Measurements from ENCODE around the gene BYSL. TPM values are rescaled to one million over a fixed set of nuclear protein-coding genes. Genes with fewer than 3 reads are reported as not detected.

The BYSL gene
- polyA plus RNA-seq, 1 donor from 2014 or later, result 19.8 TPM

- H3K9me2 ChIP-seq (ENCODE audit: insufficient read depth, low read length), result no peaks in the 10 kb centered on the region
- no peak for TF ChIP-seq TAF1 (IDR thresholded peaks at IDR 0.05; ENCODE audit: low read depth)
- no peak for TF ChIP-seq SMC3 (conservative IDR thresholded peaks at IDR 0.05; ENCODE audit: poor library complexity)
- no peak for TF ChIP-seq RAD21 (conservative IDR thresholded peaks at IDR 0.05)
- no peak for TF ChIP-seq MXI1 (conservative IDR thresholded peaks at IDR 0.05; ENCODE audit: poor library complexity, severe bottlenecking)
- no peak for TF ChIP-seq POLR2AphosphoS5 (IDR thresholded peaks at IDR 0.05)
- TF ChIP-seq EZH2 (IDR thresholded peaks at IDR 0.05; ENCODE audit: borderline replicate concordance, insufficient read depth, low read length, poor library complexity, severe bottlenecking), result no peak
- no peak for TF ChIP-seq EP300 (conservative IDR thresholded peaks at IDR 0.05; ENCODE audit: poor library complexity, severe bottlenecking)
- no peak for TF ChIP-seq REST (IDR thresholded peaks at IDR 0.05; ENCODE audit: borderline replicate concordance)
- no peak for TF ChIP-seq CTCF (IDR thresholded peaks at IDR 0.05; ENCODE audit: poor library complexity, severe bottlenecking)
- no peaks in the 10 kb centered on the region for H3K36me3 ChIP-seq (ENCODE audit: insufficient read depth, low read length)
- H3K4me3 ChIP-seq (ENCODE audit: low read length), result no peak overlapping the region
- H3K9ac ChIP-seq (ENCODE audit: low read length), result no peak overlapping the region
- H3K27me3 ChIP-seq (ENCODE audit: insufficient read depth, low read depth, low read length), result no peaks in the 10 kb centered on the region
- no peaks in the 10 kb centered on the region for H3F3A ChIP-seq (ENCODE audit: insufficient read depth, low read length, poor library complexity, severe bottlenecking)
- H3K27ac ChIP-seq (ENCODE audit: low read length), result no peak overlapping the region
- no peaks in the 10 kb centered on the region for H4K20me1 ChIP-seq (ENCODE audit: insufficient read depth)
- no peak overlapping the region for H2AFZ ChIP-seq (ENCODE audit: low read depth, low read length)
- H3K4me2 ChIP-seq (ENCODE audit: low read length), result no peak overlapping the region
- H3K79me2 ChIP-seq (replicated peaks; ENCODE audit: insufficient read depth, low read length), result no peaks in the 10 kb centered on the region
- no peaks in the 10 kb centered on the region for H3K9me3 ChIP-seq (ENCODE audit: low read length)
These were observed 43.0 kb downstream of the BYSL start for GRCh38 chr6:41964201-41964887.

GRCh38 chr6:41965429-41966213 is 44.3 kb downstream of the BYSL start:
- H3K27me3 ChIP-seq (ENCODE audit: insufficient read depth, low read depth, low read length), result no peaks in the 10 kb centered on the region
- no peak overlapping the region for H2AFZ ChIP-seq (ENCODE audit: low read depth, low read length)
- H3K36me3 ChIP-seq (ENCODE audit: insufficient read depth, low read length), result no peaks in the 10 kb centered on the region
- H3K79me2 ChIP-seq (replicated peaks; ENCODE audit: insufficient read depth, low read length), result no peaks in the 10 kb centered on the region
- H3K27ac ChIP-seq (ENCODE audit: low read length), result no peak overlapping the region
- H3K9me3 ChIP-seq (ENCODE audit: low read length), result no peaks in the 10 kb centered on the region
- no peak overlapping the region for H3K9ac ChIP-seq (ENCODE audit: low read length)
- TF ChIP-seq TAF1 (IDR thresholded peaks at IDR 0.05; ENCODE audit: low read depth), result no peak
- no peaks in the 10 kb centered on the region for H4K20me1 ChIP-seq (ENCODE audit: insufficient read depth)
- no peak overlapping the region for H3K4me2 ChIP-seq (ENCODE audit: low read length)
- no peaks in the 10 kb centered on the region for H3K9me2 ChIP-seq (ENCODE audit: insufficient read depth, low read length)
- no peak overlapping the region for H3K4me3 ChIP-seq (ENCODE audit: low read length)
- H3F3A ChIP-seq (ENCODE audit: insufficient read depth, low read length, poor library complexity, severe bottlenecking), result no peaks in the 10 kb centered on the region
